Smooth muscle cell (in vitro differentiated cells): ENCODE results near the gene MAFB. TPM values are rescaled to one million over a fixed set of nuclear protein-coding genes. Genes with fewer than 3 reads are reported as not detected.

ENCODE experiments used
- DNase-seq: peaks from one replicate; lab custom pipeline; 2025; ENCODE audit not compliant: unreplicated experiment; lab: John Stamatoyannopoulos, UW
- H2AFZ ChIP-seq: fragments of 200-600 bp; sonication (generic); 2 replicates; pipeline ENCODE4 v1.6.0; 2016; ENCODE audit warnings: antibody characterized with exemption, low read depth, mild to moderate bottlenecking
- H3F3A ChIP-seq: fragments of 200-600 bp; sonication (generic); 2 replicates; pipeline ENCODE4 v1.6.0; 2017; ENCODE audit warnings: antibody characterized with exemption, low read depth
- H3K27ac ChIP-seq: fragments of 200-600 bp; sonication (generic); 2 replicates; pipeline ENCODE4 v1.5.1; 2016; ENCODE audit warnings: low read depth, mild to moderate bottlenecking
- H3K27me3 ChIP-seq: fragments of 200-600 bp; sonication (generic); 2 replicates; pipeline ENCODE4 v1.6.1; 2016; ENCODE audit warnings: low read depth, mild to moderate bottlenecking
- H3K36me3 ChIP-seq: fragments of 200-600 bp; sonication (generic); 2 replicates; pipeline ENCODE4 v1.5.1; 2016; ENCODE audit warnings: low read depth
- H3K4me1 ChIP-seq: fragments of 200-600 bp; sonication (generic); 2 replicates; pipeline ENCODE4 v1.5.1; 2016; ENCODE audit warnings: low read depth
- H3K4me2 ChIP-seq: fragments of 200-600 bp; sonication (generic); 2 replicates; pipeline ENCODE4 v1.6.0; 2016; ENCODE audit warnings: mild to moderate bottlenecking
- H3K4me3 ChIP-seq: fragments of 200-600 bp; sonication (generic); 2 replicates; pipeline ENCODE4 v1.5.1; 2016; ENCODE audit warnings: mild to moderate bottlenecking
- H3K79me2 ChIP-seq: fragments of 200-600 bp; sonication (generic); 2 replicates; pipeline ENCODE4 v1.6.0; 2016; ENCODE audit warnings: low read depth, mild to moderate bottlenecking
- H3K9ac ChIP-seq: fragments of 200-600 bp; sonication (generic); 2 replicates; pipeline ENCODE4 v1.6.0; 2016; ENCODE audit warnings: low read depth
- H3K9me3 ChIP-seq: fragments of 200-600 bp; sonication (generic); replicated peaks from 2 replicates; pipeline ENCODE4 v1.5.1; 2016; ENCODE audit warnings: low read depth
- H4K20me1 ChIP-seq: fragments of 200-600 bp; sonication (generic); 2 replicates; pipeline ENCODE4 v1.6.0; 2016; ENCODE audit warnings: low read depth
- WGBS: methylation state at CpG from one replicate; pipeline ENCODE4 v1.1.7; 2016; ENCODE audit warnings: low lambda C conversion rate; 5-methylcytosine and 5-hydroxymethylcytosine counted together
- polyA plus RNA-seq: library from polyadenylated mRNA; unstranded; fragments of >200 nt; fragmentation: Nextera tagmentation; extraction: Ambion mirVana; gene quantifications from 2 replicates; pipeline ENCODE4 v1.2.1, GENCODE V29; 2016
- total RNA-seq: library from RNA; depleted of rRNA; stranded (reverse); fragments of >200 nt; gene quantifications from 2 replicates; pipeline ENCODE4 v1.2.3, GENCODE V29; 2014
- TF ChIP-seq, protein P1 (sequence below): fragments of 200-600 bp; sonication (generic); IDR thresholded peaks from 2 replicates; pipeline ENCODE4 v1.5.1; 2017; ENCODE audit warnings: borderline replicate concordance, mild to moderate bottlenecking, antibody characterized with exemption; ENCODE audit not compliant: insufficient read depth, poor library complexity, severe bottlenecking

MAFB gene
- total and polyA plus RNA-seq, 2 experiments from 2014 or later, result 14.4 to 15.7 TPM

DNA sequence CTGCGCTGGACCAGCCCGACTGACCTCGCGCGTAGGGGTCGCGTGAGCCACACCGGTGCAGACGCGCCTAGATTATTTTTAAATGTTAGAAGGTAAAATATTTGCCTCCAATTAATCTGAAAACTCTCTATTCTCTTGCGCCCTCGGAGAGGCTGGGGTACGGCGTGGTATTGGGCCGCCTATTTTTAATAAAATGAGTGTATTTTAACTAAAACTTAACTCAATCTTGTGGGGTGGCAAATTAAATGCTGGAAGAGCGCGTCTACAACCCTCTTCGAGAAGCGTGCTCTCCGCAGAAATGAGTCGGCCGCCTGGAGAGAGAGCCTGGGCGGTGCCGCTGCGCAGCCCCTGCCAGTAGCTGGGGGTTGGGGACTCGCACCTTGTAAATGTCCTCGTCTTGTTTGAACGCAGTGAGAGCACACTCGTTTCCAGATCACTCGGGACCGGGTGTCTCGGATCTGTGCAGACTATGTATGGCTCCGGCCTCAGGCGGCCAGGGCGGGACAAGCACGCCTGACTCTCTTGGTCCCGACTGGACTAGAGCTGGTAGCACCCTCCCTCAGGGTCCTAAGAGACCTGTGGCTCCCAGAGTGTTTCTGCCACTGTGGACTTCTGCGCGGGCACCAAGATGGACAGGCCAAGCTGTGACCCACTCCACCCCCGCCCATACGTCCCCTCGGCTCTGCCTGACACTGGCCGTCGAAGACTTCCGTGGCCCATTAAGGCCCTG, 2.0 kb upstream of the MAFB start:
- Histone ChIP-seq H3K27ac (no peak overlapping the region), H4K20me1 (peaks cover 27% of the 10 kb centered on the region), H3K4me1 (peaks cover 17% of the 10 kb centered on the region), H3K9me3 (no peaks in the 10 kb centered on the region), H3K27me3 (peaks cover 59% of the 10 kb centered on the region), H3K9ac (no peak overlapping the region), H3K36me3 (no peaks in the 10 kb centered on the region), H2AFZ (no peak overlapping the region), H3K79me2 (peaks cover 10% of the 10 kb centered on the region), H3F3A (no peaks in the 10 kb centered on the region), H3K4me3 (peak overlapping the region; percentile 67), H3K4me2 (peak overlapping the region; percentile 94)
- TF ChIP-seq, protein P1, sequence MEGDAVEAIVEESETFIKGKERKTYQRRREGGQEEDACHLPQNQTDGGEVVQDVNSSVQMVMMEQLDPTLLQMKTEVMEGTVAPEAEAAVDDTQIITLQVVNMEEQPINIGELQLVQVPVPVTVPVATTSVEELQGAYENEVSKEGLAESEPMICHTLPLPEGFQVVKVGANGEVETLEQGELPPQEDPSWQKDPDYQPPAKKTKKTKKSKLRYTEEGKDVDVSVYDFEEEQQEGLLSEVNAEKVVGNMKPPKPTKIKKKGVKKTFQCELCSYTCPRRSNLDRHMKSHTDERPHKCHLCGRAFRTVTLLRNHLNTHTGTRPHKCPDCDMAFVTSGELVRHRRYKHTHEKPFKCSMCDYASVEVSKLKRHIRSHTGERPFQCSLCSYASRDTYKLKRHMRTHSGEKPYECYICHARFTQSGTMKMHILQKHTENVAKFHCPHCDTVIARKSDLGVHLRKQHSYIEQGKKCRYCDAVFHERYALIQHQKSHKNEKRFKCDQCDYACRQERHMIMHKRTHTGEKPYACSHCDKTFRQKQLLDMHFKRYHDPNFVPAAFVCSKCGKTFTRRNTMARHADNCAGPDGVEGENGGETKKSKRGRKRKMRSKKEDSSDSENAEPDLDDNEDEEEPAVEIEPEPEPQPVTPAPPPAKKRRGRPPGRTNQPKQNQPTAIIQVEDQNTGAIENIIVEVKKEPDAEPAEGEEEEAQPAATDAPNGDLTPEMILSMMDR, result no peak
- WGBS, result 8% methylated on average over 45 of the region's 45 CpGs
- DNase-seq, result no peak

DNA sequence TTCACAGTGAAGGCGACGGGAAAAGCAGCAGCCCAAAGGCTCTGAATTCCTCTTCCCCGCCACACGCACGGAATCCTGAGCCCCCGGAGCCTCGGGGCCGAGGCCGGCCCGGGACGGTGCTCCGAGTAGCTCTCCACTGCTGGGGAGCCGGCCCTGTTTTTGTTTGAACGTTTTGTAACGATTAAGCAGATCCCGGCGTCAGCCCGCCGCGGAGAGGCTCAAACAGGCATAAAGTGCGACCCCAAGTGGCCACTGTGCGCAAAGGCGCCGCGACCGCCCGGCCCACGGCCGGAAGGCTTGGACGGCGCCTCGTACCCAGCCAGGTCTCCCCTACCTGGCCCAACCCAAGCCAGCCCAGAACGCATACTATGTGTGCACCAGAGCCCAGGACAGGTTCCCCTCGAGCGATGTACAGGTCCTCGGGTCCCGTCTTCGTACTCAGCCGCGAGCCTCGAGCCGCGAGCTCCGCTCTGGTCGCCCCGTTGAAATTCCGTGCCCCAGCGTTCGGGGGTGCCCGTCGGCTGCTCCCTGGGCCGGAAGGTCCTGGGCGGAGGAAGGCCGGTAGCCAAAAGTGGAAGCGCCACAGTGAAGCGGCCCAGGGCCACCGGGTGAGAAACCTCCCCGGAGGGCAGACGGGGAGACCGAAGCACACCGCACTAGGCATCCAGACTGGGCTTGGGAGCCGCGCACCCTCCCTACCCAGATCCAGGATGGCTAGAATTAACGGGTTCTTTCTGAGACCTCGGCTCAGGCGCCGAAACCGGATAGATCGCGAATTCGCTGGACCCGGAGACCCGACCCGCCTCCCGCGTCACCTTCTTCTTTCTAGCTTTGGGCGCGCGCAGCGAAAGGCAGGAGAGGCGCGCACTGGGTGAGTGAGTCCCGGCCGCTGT, 1.2 kb upstream of the MAFB start:
- H3K4me3 ChIP-seq, result peak overlapping the region; percentile 67
- H3K79me2 ChIP-seq, result peaks cover 18% of the 10 kb centered on the region
- 3% methylated on average over 84 of the region's 84 CpGs for WGBS
- TF ChIP-seq, protein P1, result peak; percentile 95
- peak; percentile 82 for DNase-seq
- H3K4me1 ChIP-seq, result peaks cover 17% of the 10 kb centered on the region
- no peaks in the 10 kb centered on the region for H3F3A ChIP-seq
- H3K9me3 ChIP-seq, result no peaks in the 10 kb centered on the region
- H3K36me3 ChIP-seq, result no peaks in the 10 kb centered on the region
- H3K9ac ChIP-seq, result peak overlapping the region; percentile 61
- peaks cover 53% of the 10 kb centered on the region for H3K27me3 ChIP-seq
- peak overlapping the region; percentile 94 for H3K4me2 ChIP-seq
- H4K20me1 ChIP-seq, result peaks cover 35% of the 10 kb centered on the region
- peak overlapping the region; percentile 88 for H2AFZ ChIP-seq
- H3K27ac ChIP-seq, result peak overlapping the region; percentile 83

DNA sequence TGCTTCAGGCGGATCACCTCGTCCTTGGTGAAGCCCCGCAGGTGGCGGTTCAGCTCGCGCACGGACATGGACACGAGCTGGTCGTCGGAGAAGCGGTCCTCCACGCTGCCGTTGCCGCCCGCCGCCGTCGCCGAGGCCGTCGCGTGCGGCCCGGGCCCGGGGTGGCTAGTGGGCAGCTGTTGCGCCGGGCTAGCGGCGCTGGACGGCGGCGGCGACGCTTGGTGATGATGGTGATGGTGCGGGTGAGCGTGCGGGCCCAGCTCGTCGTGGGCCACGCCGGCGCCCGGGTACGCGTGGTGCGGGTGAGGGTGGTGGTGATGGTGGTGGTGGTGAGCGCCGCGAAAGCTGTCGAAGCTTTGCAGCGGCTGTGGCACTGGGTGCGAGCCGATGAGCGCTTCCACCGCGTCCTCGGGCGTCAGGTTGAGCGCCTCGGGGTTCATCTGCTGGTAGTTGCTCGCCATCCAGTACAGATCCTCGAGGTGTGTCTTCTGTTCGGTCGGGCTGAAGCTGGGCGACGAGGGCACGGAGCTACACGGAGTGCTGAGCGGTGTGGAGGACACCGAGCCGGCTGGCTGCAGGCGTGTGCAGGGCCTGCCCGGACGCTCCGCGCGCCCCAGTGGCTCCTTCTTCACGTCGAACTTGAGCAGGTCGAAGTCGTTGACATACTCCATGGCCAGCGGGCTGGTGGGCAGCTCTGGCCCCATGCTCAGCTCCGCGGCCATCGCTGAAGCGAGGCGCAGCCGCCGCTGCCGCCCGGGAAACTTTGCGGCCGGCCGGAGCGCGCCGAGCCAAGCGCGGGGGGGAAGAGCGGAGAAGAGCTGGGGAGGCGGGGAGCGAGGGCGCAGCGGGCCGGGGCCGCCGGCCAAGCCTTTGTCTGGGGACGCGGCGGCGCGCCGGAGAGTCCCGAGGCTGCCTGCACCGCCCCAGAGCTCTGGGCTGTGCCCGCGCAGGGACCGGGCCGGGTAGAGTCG, 622 bp downstream of the MAFB start:
- peaks cover 37% of the 10 kb centered on the region for H3K27me3 ChIP-seq
- peak overlapping the region; percentile 31 for H3K9ac ChIP-seq
- TF ChIP-seq, protein P1, result no peak
- H3K9me3 ChIP-seq, result no peaks in the 10 kb centered on the region
- no peaks in the 10 kb centered on the region for H3K36me3 ChIP-seq
- H3K4me1 ChIP-seq, result peaks cover 18% of the 10 kb centered on the region
- no peaks in the 10 kb centered on the region for H3F3A ChIP-seq
- peak overlapping the region; percentile 67 for H3K4me3 ChIP-seq
- peak overlapping the region; percentile 26 for H3K27ac ChIP-seq
- no peak for DNase-seq
- peak overlapping the region; percentile 94 for H3K4me2 ChIP-seq
- peaks cover 19% of the 10 kb centered on the region for H3K79me2 ChIP-seq
- peaks cover 41% of the 10 kb centered on the region for H4K20me1 ChIP-seq
- H2AFZ ChIP-seq, result no peak overlapping the region
- WGBS, result 3% methylated on average over 108 of the region's 120 CpGs
